HEK293 (cell line): ENCODE measurements around the gene ZNF503.
A peak's percentile ranks its signal among the peaks of the same experiment; 100 is the strongest.

Experiments
- ATF2 ChIP-seq: fragments of 450-650 bp; formaldehyde crosslinking; IDR thresholded peaks from 2 replicates; pipeline ENCODE4 v1.5.1; 2016; ENCODE audit warnings: missing biosample characterization, missing genetic modification characterization, low read depth
- BCL6B ChIP-seq: fragments of 450-650 bp; formaldehyde crosslinking; IDR thresholded peaks from 2 replicates; pipeline ENCODE4 v1.5.1; 2017; ENCODE audit warnings: missing biosample characterization, missing genetic modification characterization
- CTCF ChIP-seq: fragments of 450-650 bp; formaldehyde crosslinking; IDR thresholded peaks from 2 replicates; pipeline ENCODE4 v1.5.1; 2016; ENCODE audit warnings: missing biosample characterization, missing genetic modification characterization
- EGR2 ChIP-seq: fragments of 450-650 bp; formaldehyde crosslinking; IDR thresholded peaks from 2 replicates; pipeline ENCODE4 v1.5.1; 2016; ENCODE audit warnings: low read depth, missing biosample characterization, missing genetic modification characterization
- GFI1B ChIP-seq: fragments of 450-650 bp; formaldehyde crosslinking; IDR thresholded peaks from 2 replicates; pipeline ENCODE4 v1.5.1; 2016; ENCODE audit warnings: missing biosample characterization, missing genetic modification characterization
- IKZF3 ChIP-seq: fragments of 450-650 bp; IDR thresholded peaks from 2 replicates; pipeline ENCODE4 v1.5.0; 2018; ENCODE audit warnings: missing biosample characterization, mild to moderate bottlenecking, missing genetic modification characterization, moderate library complexity
- KLF1 ChIP-seq: fragments of 450-650 bp; formaldehyde crosslinking; IDR thresholded peaks from 2 replicates; pipeline ENCODE4 v1.5.1; 2016; ENCODE audit warnings: missing biosample characterization, missing genetic modification characterization
- KLF7 ChIP-seq: fragments of 450-650 bp; formaldehyde crosslinking; IDR thresholded peaks from 2 replicates; pipeline ENCODE4 v1.5.1; 2016; ENCODE audit warnings: missing biosample characterization, missing genetic modification characterization, borderline replicate concordance
- WT1 ChIP-seq: fragments of 450-650 bp; formaldehyde crosslinking; IDR thresholded peaks from 2 replicates; pipeline ENCODE4 v1.5.1; 2016; ENCODE audit warnings: missing biosample characterization, missing genetic modification characterization
- ZBTB20 ChIP-seq: fragments of 450-650 bp; formaldehyde crosslinking; IDR thresholded peaks from 2 replicates; pipeline ENCODE4 v1.5.1; 2016; ENCODE audit warnings: missing biosample characterization, missing genetic modification characterization
- ZBTB6 ChIP-seq: fragments of 450-650 bp; formaldehyde crosslinking; IDR thresholded peaks from 2 replicates; pipeline ENCODE4 v1.5.1; 2017; ENCODE audit warnings: missing biosample characterization, missing genetic modification characterization
- ZEB2 ChIP-seq: fragments of 450-650 bp; formaldehyde crosslinking; IDR thresholded peaks from 2 replicates; pipeline ENCODE4 v1.5.1; 2016; ENCODE audit warnings: missing biosample characterization, missing genetic modification characterization
- ZFHX2 ChIP-seq: fragments of 450-650 bp; formaldehyde crosslinking; conservative IDR thresholded peaks from 2 replicates; pipeline ENCODE4 v1.5.1; 2016; ENCODE audit warnings: missing biosample characterization, missing genetic modification characterization
- ZNF112 ChIP-seq: fragments of 450-650 bp; formaldehyde crosslinking; IDR thresholded peaks from 2 replicates; pipeline ENCODE4 v1.5.0; 2017; ENCODE audit warnings: missing biosample characterization, missing genetic modification characterization
- ZNF121 ChIP-seq: fragments of 450-650 bp; formaldehyde crosslinking; IDR thresholded peaks from 2 replicates; pipeline ENCODE4 v1.5.1; 2016; ENCODE audit warnings: missing biosample characterization, missing genetic modification characterization
- ZNF202 ChIP-seq: fragments of 450-650 bp; formaldehyde crosslinking; IDR thresholded peaks from 2 replicates; pipeline ENCODE4 v1.5.1; 2016; ENCODE audit warnings: missing biosample characterization, missing genetic modification characterization, borderline replicate concordance
- ZNF211 ChIP-seq: fragments of 450-650 bp; formaldehyde crosslinking; IDR thresholded peaks from 2 replicates; pipeline ENCODE4 v1.5.1; 2016; ENCODE audit warnings: low read depth, missing biosample characterization, missing genetic modification characterization
- ZNF221 ChIP-seq: fragments of 450-650 bp; formaldehyde crosslinking; IDR thresholded peaks from 2 replicates; pipeline ENCODE4 v1.5.1; 2017; ENCODE audit warnings: missing biosample characterization, missing genetic modification characterization, borderline replicate concordance
- ZNF341 ChIP-seq: fragments of 450-650 bp; formaldehyde crosslinking; IDR thresholded peaks from 2 replicates; pipeline ENCODE4; 2016; ENCODE audit warnings: low read depth, missing biosample characterization, missing genetic modification characterization
- ZNF350 ChIP-seq: fragments of 450-650 bp; formaldehyde crosslinking; IDR thresholded peaks from 2 replicates; pipeline ENCODE4 v1.5.0; 2017; ENCODE audit warnings: missing biosample characterization, mild to moderate bottlenecking, missing genetic modification characterization
- ZNF423 ChIP-seq: fragments of 450-650 bp; formaldehyde crosslinking; IDR thresholded peaks from 2 replicates; pipeline ENCODE4 v1.5.1; 2016; ENCODE audit warnings: missing biosample characterization, missing genetic modification characterization
- ZNF501 ChIP-seq: fragments of 450-650 bp; formaldehyde crosslinking; IDR thresholded peaks from 2 replicates; pipeline ENCODE4 v1.5.1; 2016; ENCODE audit warnings: missing biosample characterization, missing genetic modification characterization
- ZNF513 ChIP-seq: fragments of 450-650 bp; IDR thresholded peaks from 2 replicates; pipeline ENCODE4 v1.5.1; 2018; ENCODE audit warnings: missing biosample characterization, missing genetic modification characterization
- ZNF530 ChIP-seq: fragments of 450-650 bp; formaldehyde crosslinking; IDR thresholded peaks from 2 replicates; pipeline ENCODE4 v1.5.1; 2016; ENCODE audit warnings: low read depth, missing biosample characterization, missing genetic modification characterization
- ZNF585B ChIP-seq: fragments of 450-650 bp; formaldehyde crosslinking; IDR thresholded peaks from 2 replicates; pipeline ENCODE4 v1.5.1; 2016; ENCODE audit warnings: missing biosample characterization, missing genetic modification characterization
- ZNF596 ChIP-seq: fragments of 450-650 bp; IDR thresholded peaks from 2 replicates; pipeline ENCODE4 v1.5.0; 2018; ENCODE audit warnings: missing biosample characterization, mild to moderate bottlenecking, missing genetic modification characterization, moderate library complexity
- ZNF785 ChIP-seq: fragments of 450-650 bp; formaldehyde crosslinking; IDR thresholded peaks from 2 replicates; pipeline ENCODE4 v1.5.1; 2016; ENCODE audit warnings: missing biosample characterization, missing genetic modification characterization
- ZSCAN18 ChIP-seq: fragments of 450-650 bp; formaldehyde crosslinking; IDR thresholded peaks from 2 replicates; pipeline ENCODE4 v1.5.1; 2016; ENCODE audit warnings: missing biosample characterization, missing genetic modification characterization
- TF ChIP-seq, protein P1 (sequence below): fragments of 450-650 bp; formaldehyde crosslinking; IDR thresholded peaks from 2 replicates; pipeline ENCODE4 v1.5.1; 2017; ENCODE audit warnings: missing biosample characterization, missing genetic modification characterization

ZNF503 gene

DNA sequence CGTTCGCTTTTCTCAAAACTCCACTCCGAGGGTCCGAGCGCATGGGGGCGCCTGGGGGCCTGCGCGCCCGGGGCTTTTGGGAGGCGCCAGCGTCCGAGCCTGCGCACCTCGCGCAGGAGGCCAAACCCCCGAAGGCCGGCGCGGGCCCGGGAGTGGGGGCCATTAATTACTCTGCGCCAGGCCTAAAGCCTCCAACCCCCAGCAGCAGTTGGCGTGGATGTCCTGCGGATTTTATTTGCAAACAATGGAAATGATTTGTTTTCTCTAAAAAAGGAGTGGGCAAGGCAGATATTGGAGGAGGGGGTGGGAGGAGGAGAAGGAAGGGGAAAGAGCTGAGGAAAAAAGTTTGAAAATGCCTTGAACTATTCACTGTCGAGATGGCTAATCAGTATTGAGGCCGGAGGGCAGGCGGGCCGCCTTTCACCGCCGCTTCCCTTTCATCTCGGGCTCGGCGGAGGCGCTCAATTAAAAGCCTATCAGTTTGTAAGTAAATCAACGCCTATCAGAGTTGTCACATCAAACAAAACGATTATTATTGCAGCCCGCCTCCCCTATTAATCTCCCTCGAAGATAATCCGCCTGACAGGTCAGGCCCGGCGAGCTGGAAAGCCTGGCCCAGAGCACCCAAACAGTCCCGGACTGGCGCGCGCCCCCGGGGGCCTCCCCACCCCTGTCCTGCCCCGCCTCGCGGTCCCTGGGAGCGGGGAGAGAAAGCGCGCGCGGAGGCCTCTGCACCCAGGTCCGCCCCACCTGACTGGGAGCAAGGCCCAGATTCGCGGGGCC is 3.4 kb upstream of the ZNF503 start (continued):
- TF ChIP-seq BCL6B (tag by site-specific recombination) (peak; percentile 35; the same call in 1 of the 2 replicates), KLF7 (peak; percentile 57; the same call in 1 of the 2 replicates), ATF2 (tag by site-specific recombination) (no peak), ZNF785 (tag by site-specific recombination) (no peak), CTCF (tag by site-specific recombination) (no peak), ZNF221 (no peak), ZNF423 (tag by site-specific recombination) (peak; percentile 83; the same call in 1 of the 2 replicates), ZNF585B (no peak), GFI1B (tag by site-specific recombination) (peak; percentile 82; the same call in 1 of the 2 replicates), ZNF350 (tag by site-specific recombination) (no peak), ZNF501 (tag by site-specific recombination) (no peak), ZNF596 (no peak), WT1 (tag by site-specific recombination) (peak; percentile 85), ZNF211 (no peak), ZNF530 (tag by site-specific recombination) (no peak), IKZF3 (tag by site-specific recombination) (no peak), ZEB2 (tag by site-specific recombination) (peak; percentile 78), ZNF513 (no peak), ZNF121 (peak; percentile 17; the same call in 1 of the 2 replicates), EGR2 (tag by site-specific recombination) (peak; percentile 60; the same call in 1 of the 2 replicates), ZBTB6 (tag by site-specific recombination) (no peak), ZSCAN18 (no peak), ZFHX2 (peak; percentile 37), ZBTB20 (tag by site-specific recombination) (no peak), ZNF202 (tag by site-specific recombination) (peak; percentile 95), ZNF112 (no peak), ZNF341 (tag by site-specific recombination) (peak; percentile 44; the same call in 1 of the 2 replicates), KLF1 (tag by site-specific recombination) (0 out of 2 replicates have a peak, but pooled peaks have one; percentile 20)
- TF ChIP-seq, protein P1, sequence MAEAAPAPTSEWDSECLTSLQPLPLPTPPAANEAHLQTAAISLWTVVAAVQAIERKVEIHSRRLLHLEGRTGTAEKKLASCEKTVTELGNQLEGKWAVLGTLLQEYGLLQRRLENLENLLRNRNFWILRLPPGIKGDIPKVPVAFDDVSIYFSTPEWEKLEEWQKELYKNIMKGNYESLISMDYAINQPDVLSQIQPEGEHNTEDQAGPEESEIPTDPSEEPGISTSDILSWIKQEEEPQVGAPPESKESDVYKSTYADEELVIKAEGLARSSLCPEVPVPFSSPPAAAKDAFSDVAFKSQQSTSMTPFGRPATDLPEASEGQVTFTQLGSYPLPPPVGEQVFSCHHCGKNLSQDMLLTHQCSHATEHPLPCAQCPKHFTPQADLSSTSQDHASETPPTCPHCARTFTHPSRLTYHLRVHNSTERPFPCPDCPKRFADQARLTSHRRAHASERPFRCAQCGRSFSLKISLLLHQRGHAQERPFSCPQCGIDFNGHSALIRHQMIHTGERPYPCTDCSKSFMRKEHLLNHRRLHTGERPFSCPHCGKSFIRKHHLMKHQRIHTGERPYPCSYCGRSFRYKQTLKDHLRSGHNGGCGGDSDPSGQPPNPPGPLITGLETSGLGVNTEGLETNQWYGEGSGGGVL (tag by site-specific recombination): no peak
